HEK293 (cell line): ENCODE measurements around the gene ARHGAP35.
A peak's percentile ranks its signal among the peaks of the same experiment; 100 is the strongest.

ENCODE experiments used
- BCL11A ChIP-seq: fragments of 450-650 bp; formaldehyde crosslinking; IDR thresholded peaks from 2 replicates; pipeline ENCODE4 v1.5.1; 2016; ENCODE audit warnings: low read depth, missing biosample characterization, missing genetic modification characterization
- BCL11B ChIP-seq: fragments of 450-650 bp; formaldehyde crosslinking; IDR thresholded peaks from 2 replicates; pipeline ENCODE4 v1.5.1; 2016; ENCODE audit warnings: low read depth, missing biosample characterization, missing genetic modification characterization
- EGR2 ChIP-seq: fragments of 450-650 bp; formaldehyde crosslinking; IDR thresholded peaks from 2 replicates; pipeline ENCODE4 v1.5.1; 2016; ENCODE audit warnings: low read depth, missing biosample characterization, missing genetic modification characterization
- KLF10 ChIP-seq: fragments of 450-650 bp; IDR thresholded peaks from 2 replicates; pipeline ENCODE4 v1.5.1; 2018; ENCODE audit warnings: missing biosample characterization, mild to moderate bottlenecking, missing genetic modification characterization
- MZF1 ChIP-seq: fragments of 450-650 bp; formaldehyde crosslinking; IDR thresholded peaks from 2 replicates; pipeline ENCODE4 v1.5.1; 2017; ENCODE audit warnings: missing biosample characterization, missing genetic modification characterization, borderline replicate concordance
- SCRT2 ChIP-seq: fragments of 450-650 bp; formaldehyde crosslinking; IDR thresholded peaks from 2 replicates; pipeline ENCODE4 v1.5.1; 2016; ENCODE audit warnings: missing biosample characterization, missing genetic modification characterization
- SETDB1 ChIP-seq: IDR thresholded peaks from one replicate; pipeline ENCODE4 v1.6.1; 2017; ENCODE audit warnings: mild to moderate bottlenecking, low read length, moderate library complexity, mixed read lengths; ENCODE audit not compliant: insufficient read length
- SP7 ChIP-seq: fragments of 450-650 bp; formaldehyde crosslinking; IDR thresholded peaks from 2 replicates; pipeline ENCODE4 v1.5.1; 2016; ENCODE audit warnings: missing biosample characterization, missing genetic modification characterization
- TRIM28 ChIP-seq: IDR thresholded peaks from 2 replicates; pipeline ENCODE4 v1.6.1; 2011; ENCODE audit warnings: low read length, control low read depth, borderline replicate concordance
- WT1 ChIP-seq: fragments of 450-650 bp; formaldehyde crosslinking; IDR thresholded peaks from 2 replicates; pipeline ENCODE4 v1.5.1; 2016; ENCODE audit warnings: missing biosample characterization, missing genetic modification characterization
- ZBTB48 ChIP-seq: fragments of 450-650 bp; formaldehyde crosslinking; IDR thresholded peaks from 2 replicates; pipeline ENCODE4 v1.5.1; 2016; ENCODE audit warnings: missing biosample characterization, missing genetic modification characterization
- ZEB2 ChIP-seq: fragments of 450-650 bp; formaldehyde crosslinking; IDR thresholded peaks from 2 replicates; pipeline ENCODE4 v1.5.1; 2016; ENCODE audit warnings: missing biosample characterization, missing genetic modification characterization
- ZFP69B ChIP-seq: fragments of 450-650 bp; formaldehyde crosslinking; IDR thresholded peaks from 2 replicates; pipeline ENCODE4 v1.5.1; 2016; ENCODE audit warnings: missing biosample characterization, missing genetic modification characterization
- ZIC2 ChIP-seq: fragments of 450-650 bp; formaldehyde crosslinking; IDR thresholded peaks from 2 replicates; pipeline ENCODE4 v1.5.1; 2016; ENCODE audit warnings: missing biosample characterization, missing genetic modification characterization
- ZNF16 ChIP-seq: fragments of 450-650 bp; formaldehyde crosslinking; IDR thresholded peaks from 2 replicates; pipeline ENCODE4 v1.5.1; 2016; ENCODE audit warnings: low read depth, missing biosample characterization, missing genetic modification characterization
- ZNF394 ChIP-seq: fragments of 450-650 bp; formaldehyde crosslinking; IDR thresholded peaks from 2 replicates; pipeline ENCODE4 v1.5.1; 2016; ENCODE audit warnings: missing biosample characterization, missing genetic modification characterization, mild to moderate bottlenecking, moderate library complexity, borderline replicate concordance
- ZNF426 ChIP-seq: fragments of 450-650 bp; formaldehyde crosslinking; IDR thresholded peaks from 2 replicates; pipeline ENCODE4 v1.5.1; 2017; ENCODE audit warnings: missing biosample characterization, missing genetic modification characterization, mild to moderate bottlenecking, inconsistent platforms, moderate library complexity
- ZNF558 ChIP-seq: fragments of 450-650 bp; formaldehyde crosslinking; IDR thresholded peaks from 2 replicates; pipeline ENCODE4 v1.5.1; 2016; ENCODE audit warnings: missing biosample characterization, missing genetic modification characterization
- ZNF560 ChIP-seq: fragments of 450-650 bp; formaldehyde crosslinking; IDR thresholded peaks from 2 replicates; pipeline ENCODE4 v1.5.1; 2017; ENCODE audit warnings: missing biosample characterization, missing genetic modification characterization, borderline replicate concordance
- ZNF610 ChIP-seq: fragments of 450-650 bp; formaldehyde crosslinking; IDR thresholded peaks from 2 replicates; pipeline ENCODE4 v1.5.1; 2016; ENCODE audit warnings: missing biosample characterization, missing genetic modification characterization, borderline replicate concordance
- ZNF623 ChIP-seq: fragments of 450-650 bp; formaldehyde crosslinking; IDR thresholded peaks from 2 replicates; pipeline ENCODE4 v1.5.1; 2016; ENCODE audit warnings: missing biosample characterization, missing genetic modification characterization
- ZNF785 ChIP-seq: fragments of 450-650 bp; formaldehyde crosslinking; IDR thresholded peaks from 2 replicates; pipeline ENCODE4 v1.5.1; 2016; ENCODE audit warnings: missing biosample characterization, missing genetic modification characterization
- ZNF791 ChIP-seq: fragments of 450-650 bp; formaldehyde crosslinking; IDR thresholded peaks from 2 replicates; pipeline ENCODE4 v1.5.1; 2016; ENCODE audit warnings: missing biosample characterization, missing genetic modification characterization
- ZNF837 ChIP-seq: fragments of 450-650 bp; formaldehyde crosslinking; IDR thresholded peaks from 2 replicates; pipeline ENCODE4 v1.5.1; 2016; ENCODE audit warnings: missing biosample characterization, missing genetic modification characterization
- TF ChIP-seq, protein P1 (sequence below): fragments of 450-650 bp; formaldehyde crosslinking; IDR thresholded peaks from 2 replicates; pipeline ENCODE4 v1.5.1; 2017; ENCODE audit warnings: missing biosample characterization, missing genetic modification characterization
- TF ChIP-seq, protein P2 (sequence below): fragments of 450-650 bp; formaldehyde crosslinking; IDR thresholded peaks from 2 replicates; pipeline ENCODE4 v1.5.1; 2016; ENCODE audit warnings: missing biosample characterization, missing genetic modification characterization, low read depth
- TF ChIP-seq, protein P3 (sequence below): fragments of 450-650 bp; formaldehyde crosslinking; IDR thresholded peaks from 2 replicates; pipeline ENCODE4 v1.5.1; 2016; ENCODE audit warnings: missing biosample characterization, missing genetic modification characterization, low read depth
- TF ChIP-seq, protein P4 (sequence below): fragments of 450-650 bp; formaldehyde crosslinking; IDR thresholded peaks from 2 replicates; pipeline ENCODE4 v1.5.1; 2016; ENCODE audit warnings: missing biosample characterization, missing genetic modification characterization, borderline replicate concordance
- TF ChIP-seq, protein P5 (sequence below): fragments of 450-650 bp; formaldehyde crosslinking; IDR thresholded peaks from 2 replicates; pipeline ENCODE4 v1.5.1; 2016; ENCODE audit warnings: missing biosample characterization, missing genetic modification characterization

The ARHGAP35 gene

DNA sequence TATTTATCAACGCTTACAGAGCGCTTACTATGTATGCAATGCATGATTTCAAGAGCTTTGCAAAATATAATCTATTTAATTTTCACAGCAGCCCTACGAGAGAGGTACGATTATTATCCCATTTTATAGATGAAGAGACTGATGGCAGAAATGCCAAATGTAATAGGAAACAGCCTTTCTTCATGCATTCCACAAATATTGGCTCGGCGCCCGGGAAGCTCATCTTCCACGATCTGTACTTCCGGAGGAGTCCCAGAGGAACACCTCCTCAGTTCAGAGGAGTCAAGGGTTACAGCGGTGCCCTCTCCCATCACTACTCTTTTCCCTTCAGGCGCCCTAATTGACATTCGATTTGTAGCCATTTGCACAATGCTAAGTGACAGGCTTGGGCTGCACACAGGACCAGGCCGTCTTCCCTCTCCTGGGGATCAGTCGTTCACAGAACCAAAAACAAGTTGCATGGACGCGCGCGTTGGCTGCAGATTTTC lies 1.1 kb upstream of the ARHGAP35 start (continued):
- TF ChIP-seq, protein P1, sequence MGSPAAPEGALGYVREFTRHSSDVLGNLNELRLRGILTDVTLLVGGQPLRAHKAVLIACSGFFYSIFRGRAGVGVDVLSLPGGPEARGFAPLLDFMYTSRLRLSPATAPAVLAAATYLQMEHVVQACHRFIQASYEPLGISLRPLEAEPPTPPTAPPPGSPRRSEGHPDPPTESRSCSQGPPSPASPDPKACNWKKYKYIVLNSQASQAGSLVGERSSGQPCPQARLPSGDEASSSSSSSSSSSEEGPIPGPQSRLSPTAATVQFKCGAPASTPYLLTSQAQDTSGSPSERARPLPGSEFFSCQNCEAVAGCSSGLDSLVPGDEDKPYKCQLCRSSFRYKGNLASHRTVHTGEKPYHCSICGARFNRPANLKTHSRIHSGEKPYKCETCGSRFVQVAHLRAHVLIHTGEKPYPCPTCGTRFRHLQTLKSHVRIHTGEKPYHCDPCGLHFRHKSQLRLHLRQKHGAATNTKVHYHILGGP (tag by site-specific recombination): no peak
- TF ChIP-seq ZFP69B (tag by site-specific recombination) (0 out of 2 replicates have a peak, but pooled peaks have one; percentile 18), SP7 (tag by site-specific recombination) (peak; percentile 19; the same call in 1 of the 2 replicates), ZNF394 (tag by site-specific recombination) (peak; percentile 9; the same call in 1 of the 2 replicates), KLF10 (tag by site-specific recombination) (no peak), ZNF558 (tag by site-specific recombination) (0 out of 2 replicates have a peak, but pooled peaks have one; percentile 27), ZNF560 (no peak), EGR2 (tag by site-specific recombination) (no peak), TRIM28 (no peak), ZEB2 (tag by site-specific recombination) (no peak), SCRT2 (tag by site-specific recombination) (0 out of 2 replicates have a peak, but pooled peaks have one; percentile 14), SETDB1 (peak; percentile 39), MZF1 (tag by site-specific recombination) (peak; percentile 89), BCL11B (peak; percentile 54; the same call in 1 of the 2 replicates), BCL11A (tag by site-specific recombination) (no peak; the same call in 1 of the 2 replicates), ZNF610 (tag by site-specific recombination) (no peak), ZBTB48 (tag by site-specific recombination) (peak; percentile 28; the same call in 1 of the 2 replicates), ZNF623 (tag by site-specific recombination) (peak; percentile 27; the same call in 1 of the 2 replicates), ZNF426 (tag by site-specific recombination) (no peak), ZNF791 (tag by site-specific recombination) (no peak), WT1 (tag by site-specific recombination) (peak; percentile 16; the same call in 1 of the 2 replicates), ZIC2 (no peak), ZNF837 (tag by site-specific recombination) (no peak), ZNF16 (no peak), ZNF785 (no peak)
- TF ChIP-seq, protein P2, sequence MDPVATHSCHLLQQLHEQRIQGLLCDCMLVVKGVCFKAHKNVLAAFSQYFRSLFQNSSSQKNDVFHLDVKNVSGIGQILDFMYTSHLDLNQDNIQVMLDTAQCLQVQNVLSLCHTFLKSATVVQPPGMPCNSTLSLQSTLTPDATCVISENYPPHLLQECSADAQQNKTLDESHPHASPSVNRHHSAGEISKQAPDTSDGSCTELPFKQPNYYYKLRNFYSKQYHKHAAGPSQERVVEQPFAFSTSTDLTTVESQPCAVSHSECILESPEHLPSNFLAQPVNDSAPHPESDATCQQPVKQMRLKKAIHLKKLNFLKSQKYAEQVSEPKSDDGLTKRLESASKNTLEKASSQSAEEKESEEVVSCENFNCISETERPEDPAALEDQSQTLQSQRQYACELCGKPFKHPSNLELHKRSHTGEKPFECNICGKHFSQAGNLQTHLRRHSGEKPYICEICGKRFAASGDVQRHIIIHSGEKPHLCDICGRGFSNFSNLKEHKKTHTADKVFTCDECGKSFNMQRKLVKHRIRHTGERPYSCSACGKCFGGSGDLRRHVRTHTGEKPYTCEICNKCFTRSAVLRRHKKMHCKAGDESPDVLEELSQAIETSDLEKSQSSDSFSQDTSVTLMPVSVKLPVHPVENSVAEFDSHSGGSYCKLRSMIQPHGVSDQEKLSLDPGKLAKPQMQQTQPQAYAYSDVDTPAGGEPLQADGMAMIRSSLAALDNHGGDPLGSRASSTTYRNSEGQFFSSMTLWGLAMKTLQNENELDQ (tag by site-specific recombination): no peak
- TF ChIP-seq, protein P3, sequence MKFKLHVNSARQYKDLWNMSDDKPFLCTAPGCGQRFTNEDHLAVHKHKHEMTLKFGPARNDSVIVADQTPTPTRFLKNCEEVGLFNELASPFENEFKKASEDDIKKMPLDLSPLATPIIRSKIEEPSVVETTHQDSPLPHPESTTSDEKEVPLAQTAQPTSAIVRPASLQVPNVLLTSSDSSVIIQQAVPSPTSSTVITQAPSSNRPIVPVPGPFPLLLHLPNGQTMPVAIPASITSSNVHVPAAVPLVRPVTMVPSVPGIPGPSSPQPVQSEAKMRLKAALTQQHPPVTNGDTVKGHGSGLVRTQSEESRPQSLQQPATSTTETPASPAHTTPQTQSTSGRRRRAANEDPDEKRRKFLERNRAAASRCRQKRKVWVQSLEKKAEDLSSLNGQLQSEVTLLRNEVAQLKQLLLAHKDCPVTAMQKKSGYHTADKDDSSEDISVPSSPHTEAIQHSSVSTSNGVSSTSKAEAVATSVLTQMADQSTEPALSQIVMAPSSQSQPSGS: no peak
- TF ChIP-seq, protein P4, sequence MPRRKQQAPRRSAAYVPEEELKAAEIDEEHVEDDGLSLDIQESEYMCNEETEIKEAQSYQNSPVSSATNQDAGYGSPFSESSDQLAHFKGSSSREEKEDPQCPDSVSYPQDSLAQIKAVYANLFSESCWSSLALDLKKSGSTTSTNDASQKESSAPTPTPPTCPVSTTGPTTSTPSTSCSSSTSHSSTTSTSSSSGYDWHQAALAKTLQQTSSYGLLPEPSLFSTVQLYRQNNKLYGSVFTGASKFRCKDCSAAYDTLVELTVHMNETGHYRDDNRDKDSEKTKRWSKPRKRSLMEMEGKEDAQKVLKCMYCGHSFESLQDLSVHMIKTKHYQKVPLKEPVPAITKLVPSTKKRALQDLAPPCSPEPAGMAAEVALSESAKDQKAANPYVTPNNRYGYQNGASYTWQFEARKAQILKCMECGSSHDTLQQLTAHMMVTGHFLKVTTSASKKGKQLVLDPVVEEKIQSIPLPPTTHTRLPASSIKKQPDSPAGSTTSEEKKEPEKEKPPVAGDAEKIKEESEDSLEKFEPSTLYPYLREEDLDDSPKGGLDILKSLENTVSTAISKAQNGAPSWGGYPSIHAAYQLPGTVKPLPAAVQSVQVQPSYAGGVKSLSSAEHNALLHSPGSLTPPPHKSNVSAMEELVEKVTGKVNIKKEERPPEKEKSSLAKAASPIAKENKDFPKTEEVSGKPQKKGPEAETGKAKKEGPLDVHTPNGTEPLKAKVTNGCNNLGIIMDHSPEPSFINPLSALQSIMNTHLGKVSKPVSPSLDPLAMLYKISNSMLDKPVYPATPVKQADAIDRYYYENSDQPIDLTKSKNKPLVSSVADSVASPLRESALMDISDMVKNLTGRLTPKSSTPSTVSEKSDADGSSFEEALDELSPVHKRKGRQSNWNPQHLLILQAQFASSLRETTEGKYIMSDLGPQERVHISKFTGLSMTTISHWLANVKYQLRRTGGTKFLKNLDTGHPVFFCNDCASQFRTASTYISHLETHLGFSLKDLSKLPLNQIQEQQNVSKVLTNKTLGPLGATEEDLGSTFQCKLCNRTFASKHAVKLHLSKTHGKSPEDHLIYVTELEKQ (tag by site-specific recombination): no peak
- TF ChIP-seq, protein P5, sequence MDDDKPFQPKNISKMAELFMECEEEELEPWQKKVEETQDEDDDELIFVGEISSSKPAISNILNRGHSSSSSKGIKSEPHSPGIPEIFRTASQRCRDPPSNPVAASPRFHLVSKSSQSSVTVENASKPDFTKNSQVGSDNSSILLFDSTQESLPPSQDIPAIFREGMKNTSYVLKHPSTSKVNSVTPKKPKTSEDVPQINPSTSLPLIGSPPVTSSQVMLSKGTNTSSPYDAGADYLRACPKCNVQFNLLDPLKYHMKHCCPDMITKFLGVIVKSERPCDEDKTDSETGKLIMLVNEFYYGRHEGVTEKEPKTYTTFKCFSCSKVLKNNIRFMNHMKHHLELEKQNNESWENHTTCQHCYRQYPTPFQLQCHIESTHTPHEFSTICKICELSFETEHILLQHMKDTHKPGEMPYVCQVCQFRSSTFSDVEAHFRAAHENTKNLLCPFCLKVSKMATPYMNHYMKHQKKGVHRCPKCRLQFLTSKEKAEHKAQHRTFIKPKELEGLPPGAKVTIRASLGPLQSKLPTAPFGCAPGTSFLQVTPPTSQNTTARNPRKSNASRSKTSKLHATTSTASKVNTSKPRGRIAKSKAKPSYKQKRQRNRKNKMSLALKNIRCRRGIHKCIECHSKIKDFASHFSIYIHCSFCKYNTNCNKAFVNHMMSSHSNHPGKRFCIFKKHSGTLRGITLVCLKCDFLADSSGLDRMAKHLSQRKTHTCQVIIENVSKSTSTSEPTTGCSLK: no peak
